Activated CD4-positive, alpha-beta T cell treated with anti-CD3 and anti-CD28 coated beads, Interleukin-2, amount 10 ng/mL, durations not matched to agents 7 days and 5 days (primary cell): ENCODE measurements around the gene RABGAP1. TPM values are rescaled to one million over a fixed set of nuclear protein-coding genes. Genes with fewer than 3 reads are reported as not detected.
A peak's percentile ranks its signal among the peaks of the same experiment; 100 is the strongest.

Experiments
- CTCF ChIA-PET: fragments of 350-600 bp; sonication (Branson Sonifier 250); formaldehyde crosslinking; loops from one replicate; lab custom pipeline; 2021; ENCODE audit warnings: antibody characterized with exemption; lab: Charles Lee
- POLR2A ChIA-PET: fragments of 350-600 bp; sonication (Branson Sonifier 250); formaldehyde crosslinking; loops from one replicate; lab custom pipeline; 2021; ENCODE audit warnings: antibody characterized with exemption; lab: Charles Lee
- DNase-seq: peaks from one replicate; pipeline ENCODE4 v3.0.0-alpha.2; 2020
- H3K27ac Mint-ChIP-seq: one replicate; pipeline ENCODE4 v1.8.0; 2021; ENCODE audit warnings: mild to moderate bottlenecking, moderate library complexity, mixed read lengths
- H3K27me3 Mint-ChIP-seq: one replicate; pipeline ENCODE4 v1.8.0; 2021; ENCODE audit warnings: mixed read lengths
- H3K36me3 Mint-ChIP-seq: one replicate; pipeline ENCODE4 v1.8.0; 2021; ENCODE audit warnings: low read depth, mixed read lengths
- H3K4me1 Mint-ChIP-seq: one replicate; pipeline ENCODE4 v1.8.0; 2021; ENCODE audit warnings: mixed read lengths
- H3K4me3 Mint-ChIP-seq: one replicate; pipeline ENCODE4 v1.8.0; 2021; ENCODE audit warnings: mild to moderate bottlenecking, moderate library complexity, mixed read lengths
- H3K9me3 Mint-ChIP-seq: one replicate; pipeline ENCODE4 v1.8.0; 2021; ENCODE audit warnings: mixed read lengths
- total RNA-seq, 2 experiments: library from RNA; stranded (reverse); gene quantifications; one replicate each; pipeline ENCODE4 v1.2.3, GENCODE V29; 2021

Gene RABGAP1
- total RNA-seq, 2 experiments from 2014 or later, result 28.4 to 32.9 TPM

DNA sequence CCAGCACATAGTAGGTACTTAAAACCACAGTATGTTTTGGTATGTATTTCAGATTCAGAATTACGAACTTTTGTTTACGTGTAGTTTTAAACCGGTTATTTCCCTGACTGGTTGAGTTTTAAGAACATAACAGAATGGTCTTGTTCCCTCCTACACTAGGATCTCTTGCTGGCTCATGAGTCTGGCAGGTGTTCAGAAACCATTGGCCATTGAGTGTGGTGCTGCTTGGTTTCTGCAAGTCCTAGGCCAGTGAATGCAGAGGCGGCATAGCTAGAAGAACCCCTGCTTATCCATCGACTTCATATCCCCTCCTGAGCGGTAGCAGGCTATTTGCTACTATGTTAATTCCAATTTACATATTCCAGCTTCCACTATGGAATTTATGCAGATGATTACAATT is 158.2 kb downstream of the RABGAP1 start:
- no peak for DNase-seq
- H3K4me3 Mint-ChIP-seq, result no peak overlapping the region
- no peaks in the 10 kb centered on the region for H3K9me3 Mint-ChIP-seq
- no peaks in the 10 kb centered on the region for H3K27me3 Mint-ChIP-seq
- no peak overlapping the region for H3K27ac Mint-ChIP-seq
- peaks cover 8% of the 10 kb centered on the region for H3K36me3 Mint-ChIP-seq
- ChIA-PET POLR2A (no interaction called here), CTCF (interaction anchor here (0.6 kb wide), 1 partner anchor 188 kb away, joined by 3 read pairs; no protein-coding TSS in a partner anchor)
- no peaks in the 10 kb centered on the region for H3K4me1 Mint-ChIP-seq

DNA sequence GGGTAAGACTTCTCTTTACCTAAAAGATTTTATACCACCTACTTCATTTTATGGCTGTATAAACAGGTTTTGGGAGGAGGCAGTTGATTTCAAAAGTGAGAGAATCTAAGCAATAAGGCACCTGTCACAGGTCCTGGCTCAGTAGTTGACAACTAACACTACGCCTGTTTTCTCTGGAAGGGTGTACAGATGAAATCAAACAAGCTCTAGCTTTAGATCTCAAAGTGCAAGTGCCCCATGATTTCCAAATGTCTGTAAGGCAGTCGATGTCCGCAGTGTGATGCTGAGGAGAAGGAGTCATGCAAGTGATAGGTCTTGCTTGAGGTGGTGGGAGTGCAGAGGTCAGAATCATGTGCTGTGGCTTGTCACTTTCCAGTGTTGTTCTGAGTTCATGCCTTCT is 158.7 kb downstream of the RABGAP1 start:
- Mint-ChIP-seq H3K4me3 (no peak overlapping the region), H3K27ac (no peak overlapping the region), H3K9me3 (no peaks in the 10 kb centered on the region), H3K27me3 (no peaks in the 10 kb centered on the region), H3K4me1 (no peaks in the 10 kb centered on the region), H3K36me3 (peaks cover 8% of the 10 kb centered on the region)
- no peak for DNase-seq
- POLR2A ChIA-PET, result no interaction called here
- CTCF ChIA-PET, result no interaction called here

DNA sequence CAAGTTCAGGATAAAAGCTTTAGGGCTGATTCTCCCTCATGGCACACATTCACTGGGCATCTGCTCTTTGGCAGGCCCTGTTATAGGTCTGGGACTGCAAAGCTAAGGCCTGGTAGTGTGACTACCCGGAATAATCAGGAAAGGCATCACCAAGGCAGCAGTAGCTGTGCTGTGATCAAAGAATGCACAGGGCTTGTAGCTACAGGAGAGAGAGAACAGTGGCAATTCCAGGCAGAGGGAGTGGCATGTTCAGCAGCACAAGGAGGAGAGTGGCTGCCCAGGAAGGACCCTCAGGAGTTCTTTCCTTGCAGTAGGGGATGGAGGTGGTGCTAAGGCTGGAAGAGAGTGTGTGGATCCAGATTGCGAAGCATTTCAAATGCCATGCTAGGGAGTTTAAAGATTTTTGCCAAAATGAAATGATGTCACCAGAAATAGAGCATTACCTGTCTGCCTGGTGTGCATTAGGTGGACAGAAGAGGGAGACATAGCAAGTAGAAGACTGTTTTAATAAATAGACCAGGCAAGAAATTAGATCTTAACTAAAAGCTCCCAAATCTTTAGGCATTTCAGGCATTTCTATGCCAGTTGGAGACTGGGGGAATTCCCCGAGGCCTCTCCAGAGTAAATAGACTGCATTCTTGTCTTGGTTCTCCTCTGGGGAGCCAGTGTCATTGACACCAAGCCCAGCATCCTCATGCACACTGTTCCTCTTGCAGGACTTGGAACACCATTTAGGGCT is 161.7 kb downstream of the RABGAP1 start:
- POLR2A ChIA-PET, result no interaction called here
- no peaks in the 10 kb centered on the region for H3K4me1 Mint-ChIP-seq
- H3K36me3 Mint-ChIP-seq, result peaks cover 5% of the 10 kb centered on the region
- H3K9me3 Mint-ChIP-seq, result no peaks in the 10 kb centered on the region
- CTCF ChIA-PET, result interaction anchor here (0.6 to 2.1 kb wide), 3 partner anchors 10 to 134 kb away, joined by 3 to 8 read pairs (median 5); no protein-coding TSS in a partner anchor
- no peak overlapping the region for H3K27ac Mint-ChIP-seq
- H3K27me3 Mint-ChIP-seq, result no peaks in the 10 kb centered on the region
- no peak overlapping the region for H3K4me3 Mint-ChIP-seq
- DNase-seq, result no peak

DNA sequence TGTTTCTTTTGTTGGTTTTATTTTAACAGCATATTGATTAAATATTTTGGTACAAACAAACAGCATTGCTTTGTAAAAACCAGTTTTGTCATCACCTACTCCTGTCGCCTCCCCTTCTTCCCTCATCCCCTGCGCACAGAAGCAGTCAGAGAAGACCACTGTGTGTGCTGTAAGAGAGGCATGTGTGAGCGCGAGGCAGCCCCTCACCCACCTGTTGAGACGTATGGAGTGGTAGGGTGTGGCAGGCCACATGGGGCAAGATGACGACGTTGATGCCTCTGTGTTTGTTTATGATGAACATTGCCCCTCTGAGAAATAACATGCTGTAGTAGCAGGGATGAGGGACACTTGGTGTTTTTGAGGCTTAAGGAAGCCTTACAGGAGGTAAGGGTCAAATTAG is 164.0 kb downstream of the RABGAP1 start:
- H3K36me3 Mint-ChIP-seq, result peaks cover 6% of the 10 kb centered on the region
- POLR2A ChIA-PET, result no interaction called here
- CTCF ChIA-PET, result interaction anchor here (0.6 to 1.7 kb wide), 4 partner anchors 9 to 245 kb away, joined by 3 to 7 read pairs (median 3); no protein-coding TSS in a partner anchor

DNA sequence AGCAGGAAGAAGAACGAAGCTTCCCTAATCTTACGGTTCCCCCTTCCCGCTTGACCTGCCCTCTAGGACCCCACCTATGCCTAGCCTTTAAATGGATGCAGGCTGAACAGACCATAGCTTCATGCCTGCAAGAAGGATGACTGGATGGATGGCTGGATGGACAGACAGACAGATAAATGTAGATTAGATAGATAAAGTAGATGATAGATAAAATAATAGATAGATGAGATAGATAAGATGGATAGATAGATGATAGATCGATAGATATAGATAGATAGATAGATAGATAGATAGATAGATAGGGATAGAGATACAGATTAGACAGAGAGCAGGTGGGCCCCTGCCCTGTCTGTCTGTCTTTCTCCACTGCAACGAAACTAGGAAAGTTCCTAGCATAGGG is 164.7 kb downstream of the RABGAP1 start:
- Mint-ChIP-seq H3K27ac (no peak overlapping the region), H3K9me3 (no peaks in the 10 kb centered on the region), H3K4me1 (no peaks in the 10 kb centered on the region), H3K36me3 (peaks cover 6% of the 10 kb centered on the region), H3K27me3 (no peaks in the 10 kb centered on the region), H3K4me3 (no peak overlapping the region)
- DNase-seq, result no peak
- CTCF ChIA-PET, result interaction anchor here (1.2 to 1.7 kb wide), 2 partner anchors 12 to 244 kb away, joined by 3 read pairs; no protein-coding TSS in a partner anchor
- POLR2A ChIA-PET, result no interaction called here

More for the DNA sequence above, 164.0 kb downstream of the RABGAP1 start:
- Mint-ChIP-seq H3K27ac (no peak overlapping the region), H3K4me3 (no peak overlapping the region), H3K9me3 (no peaks in the 10 kb centered on the region), H3K4me1 (no peaks in the 10 kb centered on the region), H3K27me3 (no peaks in the 10 kb centered on the region)
- no peak for DNase-seq

DNA sequence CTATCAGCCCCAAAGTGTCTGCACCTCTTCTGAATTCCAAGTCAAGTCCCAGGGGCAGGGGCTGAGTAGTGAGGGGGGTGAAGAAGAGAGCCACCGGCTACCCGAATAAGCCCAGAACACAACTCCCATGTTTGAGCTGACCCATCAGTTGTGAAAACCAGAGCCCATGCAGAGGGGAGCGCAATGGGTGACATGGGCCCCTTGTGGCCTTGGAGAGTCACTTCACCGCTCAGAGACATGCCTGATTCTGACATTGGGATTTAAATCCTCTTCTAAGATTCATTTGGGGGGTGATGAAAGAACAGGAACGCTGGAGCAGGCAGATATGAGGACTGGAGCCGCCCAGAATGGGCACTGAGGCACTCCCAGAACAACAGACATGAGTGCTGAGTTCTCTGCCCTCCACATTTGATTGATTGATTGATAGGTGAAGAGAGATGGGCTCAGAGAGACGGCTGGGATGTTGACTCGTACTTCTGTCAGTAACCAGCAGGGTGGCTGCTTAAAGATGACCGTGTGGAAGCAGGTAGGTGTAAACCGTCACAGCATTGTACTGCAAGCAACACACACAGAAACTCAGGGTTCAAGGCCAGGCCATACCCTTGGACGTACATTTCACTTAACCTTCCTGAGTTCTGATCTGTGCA is 166.9 kb downstream of the RABGAP1 start:
- Mint-ChIP-seq H3K27ac (no peak overlapping the region), H3K36me3 (peaks cover 5% of the 10 kb centered on the region)
- POLR2A ChIA-PET, result no interaction called here

DNA sequence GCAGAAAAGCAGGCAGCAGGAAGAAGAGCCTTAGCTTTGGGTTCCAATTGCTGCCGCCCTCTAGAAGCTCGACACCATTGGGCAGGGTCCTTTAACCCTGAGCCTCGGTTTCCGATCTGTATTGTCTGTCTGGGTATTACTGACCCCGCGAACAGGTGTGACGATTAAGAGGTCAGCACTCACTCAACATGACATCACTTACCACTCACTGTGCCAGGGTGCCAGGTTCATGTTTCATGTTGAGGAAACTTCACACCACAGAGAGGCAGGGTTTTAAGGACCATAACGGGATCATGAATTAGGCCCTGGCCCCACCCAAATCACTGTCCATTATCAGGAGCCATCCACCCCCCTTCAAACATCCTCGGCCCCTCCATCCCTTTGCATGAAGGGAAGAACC is 168.2 kb downstream of the RABGAP1 start:
- H3K4me1 Mint-ChIP-seq, result peaks cover 18% of the 10 kb centered on the region
- no peak overlapping the region for H3K4me3 Mint-ChIP-seq
- H3K27ac Mint-ChIP-seq, result no peak overlapping the region
- ChIA-PET CTCF (no interaction called here), POLR2A (no interaction called here)
- no peaks in the 10 kb centered on the region for H3K27me3 Mint-ChIP-seq
- H3K36me3 Mint-ChIP-seq, result peaks cover 5% of the 10 kb centered on the region
- DNase-seq, result no peak
- H3K9me3 Mint-ChIP-seq, result no peaks in the 10 kb centered on the region

More for the DNA sequence above, 166.9 kb downstream of the RABGAP1 start:
- H3K9me3 Mint-ChIP-seq, result no peaks in the 10 kb centered on the region
- CTCF ChIA-PET, result no interaction called here
- H3K27me3 Mint-ChIP-seq, result no peaks in the 10 kb centered on the region
- H3K4me1 Mint-ChIP-seq, result peaks cover 18% of the 10 kb centered on the region
- no peak for DNase-seq
- no peak overlapping the region for H3K4me3 Mint-ChIP-seq

DNA sequence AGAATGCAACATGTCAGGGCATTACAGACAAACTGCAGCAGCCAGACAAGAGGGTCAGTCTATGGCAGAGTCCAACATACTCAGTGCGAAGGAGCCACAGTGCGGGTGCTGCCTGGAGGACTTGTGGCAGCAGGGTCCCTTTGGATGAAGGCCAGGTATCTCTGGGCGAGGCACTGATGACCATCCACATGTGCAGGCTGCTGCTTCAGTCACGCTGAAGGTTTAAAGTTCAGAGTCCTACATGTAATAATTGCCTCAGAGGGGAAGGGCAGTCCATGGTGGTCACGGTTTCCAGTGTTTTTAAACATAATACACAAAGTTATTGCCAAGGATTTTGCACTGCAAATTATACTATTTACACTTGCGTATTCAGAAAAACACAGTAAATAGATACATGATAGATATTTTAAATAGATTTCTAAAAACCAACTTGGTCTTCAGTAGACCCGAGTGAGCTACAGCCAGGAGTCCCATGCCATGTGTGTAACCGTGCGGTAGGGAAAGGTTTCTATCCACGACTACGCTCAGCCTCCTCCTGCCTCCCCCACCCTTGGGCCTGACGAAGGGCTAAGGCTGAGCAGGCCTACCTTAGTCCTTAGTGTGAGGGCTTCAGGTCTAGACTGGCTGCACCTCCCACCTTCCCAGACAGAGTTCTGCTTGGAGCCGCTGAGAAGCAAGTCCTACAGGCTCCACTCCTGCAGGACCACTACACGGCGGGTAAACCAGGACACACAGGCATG is 168.9 kb downstream of the RABGAP1 start:
- H3K4me3 Mint-ChIP-seq, result no peak overlapping the region
- peaks cover 18% of the 10 kb centered on the region for H3K4me1 Mint-ChIP-seq
- no peaks in the 10 kb centered on the region for H3K27me3 Mint-ChIP-seq
- H3K36me3 Mint-ChIP-seq, result peaks cover 5% of the 10 kb centered on the region
- CTCF ChIA-PET, result no interaction called here
- no peak for DNase-seq
- H3K9me3 Mint-ChIP-seq, result no peaks in the 10 kb centered on the region
- no peak overlapping the region for H3K27ac Mint-ChIP-seq
- POLR2A ChIA-PET, result no interaction called here

DNA sequence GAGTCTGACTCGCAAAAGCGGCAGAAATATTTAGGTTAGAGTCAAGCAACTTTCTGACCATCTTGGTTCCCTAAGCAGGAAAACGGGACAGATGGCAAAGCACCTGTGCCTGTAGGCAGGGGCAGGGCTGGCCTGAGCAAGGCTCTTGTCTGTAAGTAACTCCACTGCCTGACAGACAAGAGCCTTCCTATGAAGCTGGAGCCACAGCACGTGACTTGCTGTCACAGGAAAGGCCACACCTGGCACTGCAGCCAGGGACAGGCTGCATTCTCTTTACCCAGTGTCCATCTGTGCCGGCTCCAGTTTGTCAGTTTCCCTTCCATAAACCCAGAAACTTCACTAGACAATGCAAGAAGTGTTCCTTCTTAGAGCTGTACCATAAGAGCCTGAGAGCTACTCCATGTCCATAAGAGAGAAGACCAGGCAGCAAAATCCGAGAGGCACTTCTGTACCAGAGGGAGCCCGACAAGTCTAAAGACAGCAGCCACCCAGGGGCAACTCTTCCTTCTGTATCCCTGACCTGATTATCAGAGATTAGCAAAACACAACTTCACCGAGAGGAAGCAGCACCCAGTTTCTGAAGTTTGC is 170.7 kb downstream of the RABGAP1 start:
- H3K27ac Mint-ChIP-seq, result peak overlapping the region; percentile 73
- CTCF ChIA-PET, result interaction anchor here (0.6 kb wide), 1 partner anchor 158 kb away, joined by 4 read pairs; no protein-coding TSS in a partner anchor
- DNase-seq, result no peak

DNA sequence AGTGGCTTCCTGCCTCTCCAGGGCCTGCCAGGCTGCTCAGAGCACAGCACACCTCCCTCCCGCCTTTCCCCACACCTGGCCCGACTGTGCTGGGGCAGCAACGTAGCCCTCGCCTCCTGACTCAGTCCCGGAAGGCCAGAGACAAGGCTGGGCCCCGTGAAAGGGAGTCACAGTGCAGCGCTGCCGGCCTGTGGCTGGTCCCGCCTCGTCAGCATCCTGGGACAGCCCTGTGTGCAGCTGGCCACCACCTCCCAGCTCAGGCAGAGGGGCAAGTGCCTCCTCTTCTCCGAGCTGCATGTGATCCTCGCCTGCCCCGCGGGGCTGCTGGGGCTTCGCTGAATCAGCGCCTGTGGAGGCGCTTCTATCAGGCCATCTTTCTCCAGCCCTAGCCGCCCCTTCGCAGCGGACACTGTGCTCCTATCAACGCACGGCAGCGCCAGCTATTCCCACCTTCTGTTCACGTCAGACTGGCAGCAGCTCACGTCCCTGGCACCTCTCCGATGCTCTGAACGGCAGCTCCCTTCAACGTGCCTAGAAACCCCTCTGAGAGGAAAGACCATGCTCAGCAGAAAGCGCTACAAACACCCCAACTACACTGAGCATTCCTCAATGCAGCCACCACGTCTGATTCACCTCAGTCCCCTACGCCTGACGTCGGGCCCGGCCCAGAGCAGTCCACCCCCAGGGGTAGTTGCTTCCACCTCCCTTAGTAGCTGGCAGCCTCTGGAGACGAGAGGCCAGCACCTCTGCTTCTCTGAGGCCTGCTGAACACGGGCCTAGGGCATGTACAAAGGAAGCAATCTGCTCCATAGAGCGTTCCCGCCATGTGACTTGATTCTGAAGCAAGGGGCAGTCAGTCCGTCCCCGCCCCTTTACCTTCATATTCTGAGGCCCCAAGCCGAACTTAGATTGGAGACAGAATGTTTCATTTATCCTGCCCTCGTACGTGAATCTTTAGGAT is 171.5 kb downstream of the RABGAP1 start:
- Mint-ChIP-seq H3K9me3 (no peaks in the 10 kb centered on the region), H3K4me3 (no peak overlapping the region), H3K4me1 (peaks cover 18% of the 10 kb centered on the region), H3K27me3 (no peaks in the 10 kb centered on the region), H3K27ac (peak overlapping the region; percentile 73), H3K36me3 (peaks cover 6% of the 10 kb centered on the region)
- POLR2A ChIA-PET, result no interaction called here
- peak; percentile 22 for DNase-seq
- CTCF ChIA-PET, result interaction anchor here (0.6 kb wide), 1 partner anchor 159 kb away, joined by 4 read pairs; no protein-coding TSS in a partner anchor

More for the DNA sequence above, 170.7 kb downstream of the RABGAP1 start:
- POLR2A ChIA-PET, result no interaction called here
- Mint-ChIP-seq H3K36me3 (peaks cover 6% of the 10 kb centered on the region), H3K27me3 (no peaks in the 10 kb centered on the region), H3K9me3 (no peaks in the 10 kb centered on the region), H3K4me1 (peaks cover 18% of the 10 kb centered on the region), H3K4me3 (no peak overlapping the region)

DNA sequence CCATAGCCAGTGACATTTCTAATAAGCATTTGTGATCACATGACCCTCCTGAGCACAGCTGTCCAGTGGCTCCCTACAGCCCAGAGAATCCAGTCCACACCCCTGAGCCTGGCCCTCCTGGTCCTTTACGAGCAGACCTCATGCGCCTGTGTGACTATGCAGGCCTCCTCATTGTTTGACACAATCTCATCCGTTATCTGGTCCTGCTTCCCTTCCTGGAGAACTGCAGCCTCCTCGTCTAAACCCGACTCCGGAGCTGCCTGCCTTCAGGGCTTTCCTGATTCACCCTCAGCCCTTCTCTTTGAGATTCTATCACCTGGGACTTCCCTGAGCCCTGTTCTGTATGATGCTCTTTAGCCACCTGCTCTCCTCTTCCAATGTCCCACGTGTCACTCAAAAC is 172.4 kb downstream of the RABGAP1 start:
- Mint-ChIP-seq H3K27me3 (no peaks in the 10 kb centered on the region), H3K27ac (no peak overlapping the region), H3K4me3 (no peak overlapping the region), H3K9me3 (no peaks in the 10 kb centered on the region), H3K4me1 (peaks cover 18% of the 10 kb centered on the region), H3K36me3 (peaks cover 6% of the 10 kb centered on the region)
- POLR2A ChIA-PET, result no interaction called here
- CTCF ChIA-PET, result interaction anchor here (1.4 kb wide), 1 partner anchor 9 kb away, joined by 7 read pairs; no protein-coding TSS in a partner anchor
- no peak for DNase-seq
